Breast epithelium (tissue), 3 donors: Measurements from ENCODE around the gene PLCH1.

Source experiments
- POLR2A ChIP-seq: fragments of 450-650 bp; IDR thresholded peaks from one replicate; pipeline ENCODE4 v1.6.1; 2016; ENCODE audit warnings: antibody characterized with exemption, mild to moderate bottlenecking, moderate library complexity
- POLR2AphosphoS5 ChIP-seq, 3 donors: sonication (generic); formaldehyde crosslinking; IDR thresholded peaks; one replicate each; pipeline ENCODE4 v1.6.1; 2017; ENCODE audit warnings: antibody characterized with exemption in 3 of 3
- TF ChIP-seq, protein P1 (sequence below), 3 donors: fragments of 450-650 bp; IDR thresholded peaks; one replicate each; pipeline ENCODE4 v1.5.1; 2016 to 2017; ENCODE audit warnings: antibody characterized with exemption in 3 of 3, mild to moderate bottlenecking in 3 of 3, moderate library complexity in 3 of 3

DNA sequence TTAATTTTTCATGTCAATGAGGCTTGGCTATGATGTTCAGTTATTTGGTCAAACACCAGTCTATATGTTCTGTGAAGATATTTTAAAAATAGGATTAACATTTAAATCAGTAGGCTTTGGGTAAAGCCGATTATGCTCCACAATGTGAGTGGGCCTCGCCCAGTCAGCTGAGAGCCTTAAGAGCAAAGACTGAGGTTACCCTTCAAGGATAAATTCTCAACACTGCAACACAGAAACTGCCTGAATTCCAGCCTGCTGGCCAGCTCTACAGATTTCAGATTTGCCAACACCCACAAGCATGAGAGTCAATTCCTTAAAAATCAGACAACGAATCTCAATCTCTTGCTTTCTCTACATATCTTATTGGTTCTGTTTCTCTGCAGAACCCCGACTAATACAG is 188.3 kb downstream of the PLCH1 start:
- TF ChIP-seq, protein P1, sequence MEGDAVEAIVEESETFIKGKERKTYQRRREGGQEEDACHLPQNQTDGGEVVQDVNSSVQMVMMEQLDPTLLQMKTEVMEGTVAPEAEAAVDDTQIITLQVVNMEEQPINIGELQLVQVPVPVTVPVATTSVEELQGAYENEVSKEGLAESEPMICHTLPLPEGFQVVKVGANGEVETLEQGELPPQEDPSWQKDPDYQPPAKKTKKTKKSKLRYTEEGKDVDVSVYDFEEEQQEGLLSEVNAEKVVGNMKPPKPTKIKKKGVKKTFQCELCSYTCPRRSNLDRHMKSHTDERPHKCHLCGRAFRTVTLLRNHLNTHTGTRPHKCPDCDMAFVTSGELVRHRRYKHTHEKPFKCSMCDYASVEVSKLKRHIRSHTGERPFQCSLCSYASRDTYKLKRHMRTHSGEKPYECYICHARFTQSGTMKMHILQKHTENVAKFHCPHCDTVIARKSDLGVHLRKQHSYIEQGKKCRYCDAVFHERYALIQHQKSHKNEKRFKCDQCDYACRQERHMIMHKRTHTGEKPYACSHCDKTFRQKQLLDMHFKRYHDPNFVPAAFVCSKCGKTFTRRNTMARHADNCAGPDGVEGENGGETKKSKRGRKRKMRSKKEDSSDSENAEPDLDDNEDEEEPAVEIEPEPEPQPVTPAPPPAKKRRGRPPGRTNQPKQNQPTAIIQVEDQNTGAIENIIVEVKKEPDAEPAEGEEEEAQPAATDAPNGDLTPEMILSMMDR (IDR thresholded peaks at IDR 0.05) = no peak
- TF ChIP-seq POLR2AphosphoS5 (IDR thresholded peaks at IDR 0.05) (no peak), POLR2A (no peak)
